Stimulated activated CD8-positive, alpha-beta memory T cell treated with anti-CD3 and anti-CD28 coated beads, Interleukin-7, amount 100 ng/mL, for 48 hours (primary cell): ENCODE measurements around the gene NRSN1.

ENCODE experiments used
- DNase-seq, 2 donors: peaks; one replicate each; pipeline ENCODE4 v3.0.0-alpha.2; 2020; ENCODE audit warnings: low read depth in 1 of 2; ENCODE audit errors: extremely low read depth in 1 of 2

NRSN1 gene, protein sequence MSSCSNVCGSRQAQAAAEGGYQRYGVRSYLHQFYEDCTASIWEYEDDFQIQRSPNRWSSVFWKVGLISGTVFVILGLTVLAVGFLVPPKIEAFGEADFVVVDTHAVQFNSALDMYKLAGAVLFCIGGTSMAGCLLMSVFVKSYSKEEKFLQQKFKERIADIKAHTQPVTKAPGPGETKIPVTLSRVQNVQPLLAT

GRCh38 chr6:24125980-24126379 is at the start of gene NRSN1:
Gene NRSN1 (plus strand): TSS chr6:24126215. CDS start chr6:24134328, 8,113 bp downstream.
- no peak for DNase-seq

DNA sequence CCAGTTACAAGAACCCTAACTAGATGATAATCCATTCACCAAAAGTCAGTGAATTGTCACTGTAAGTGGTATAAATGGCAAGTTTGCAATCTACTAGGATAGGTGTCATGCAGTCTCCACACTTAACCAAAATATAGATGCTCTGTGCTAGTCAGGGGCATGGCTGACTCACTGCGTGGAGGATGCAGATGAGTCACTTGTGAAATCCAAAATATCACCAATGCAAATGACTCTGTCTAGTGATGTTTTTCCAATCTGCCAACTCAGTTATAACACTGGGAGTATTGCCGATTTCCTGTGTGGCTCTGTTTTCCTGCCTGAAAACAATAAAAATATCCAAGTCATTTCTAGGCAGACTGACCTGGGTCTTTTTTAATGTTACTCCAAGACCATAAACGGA is 47.8 kb upstream of the NRSN1 start:
- DNase-seq: no peak

DNA sequence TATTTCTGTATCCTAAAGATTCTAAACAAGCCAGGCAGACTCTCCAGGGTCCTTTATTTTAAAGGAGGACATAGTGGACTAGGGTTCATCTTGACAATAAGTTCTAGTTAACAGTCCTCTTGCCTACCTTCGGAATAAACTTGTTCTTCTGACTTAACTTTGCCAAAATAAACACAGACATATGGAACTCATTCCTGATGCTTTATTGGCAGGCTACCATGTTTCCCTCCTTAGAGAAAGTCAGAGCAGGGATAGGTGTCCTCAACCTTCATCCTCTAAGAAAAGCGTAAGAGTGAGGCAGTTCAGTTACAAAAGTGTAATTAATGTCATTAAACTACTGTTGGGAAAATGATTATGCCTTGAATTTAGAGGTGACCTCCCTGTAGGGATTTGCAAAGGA is 46.9 kb upstream of the NRSN1 start:
- DNase-seq: no peak

DNA sequence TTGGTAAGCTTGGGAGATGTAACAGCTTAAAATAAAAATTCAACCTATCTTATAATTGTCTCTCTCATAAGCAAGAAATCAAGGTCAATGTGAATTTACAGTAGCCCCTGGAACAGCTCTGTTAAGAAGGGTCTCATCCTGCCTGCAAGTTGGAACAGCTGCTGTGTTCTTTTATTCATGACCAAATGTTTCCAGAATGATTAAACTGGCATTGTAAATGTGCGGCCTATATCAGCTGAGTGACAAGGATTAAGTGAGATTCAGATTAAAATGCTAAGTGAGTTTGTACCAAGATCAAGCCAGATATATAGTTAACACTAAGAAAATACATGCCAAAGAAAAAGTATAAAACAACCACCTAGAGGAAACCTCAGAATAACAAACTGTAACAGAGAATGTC is 45.3 kb upstream of the NRSN1 start:
- no peak for DNase-seq

GRCh38 chr6:24089736-24090135 is 36.3 kb upstream of the NRSN1 start:
- DNase-seq: no peak

GRCh38 chr6:24092407-24092806 is 33.6 kb upstream of the NRSN1 start:
- no peak for DNase-seq

- no peak for DNase-seq
Observed at GRCh38 chr6:24093381-24093780, 32.6 kb upstream of the NRSN1 start.

- DNase-seq: no peak
Observed at GRCh38 chr6:24099181-24099580, 26.8 kb upstream of the NRSN1 start.

DNA sequence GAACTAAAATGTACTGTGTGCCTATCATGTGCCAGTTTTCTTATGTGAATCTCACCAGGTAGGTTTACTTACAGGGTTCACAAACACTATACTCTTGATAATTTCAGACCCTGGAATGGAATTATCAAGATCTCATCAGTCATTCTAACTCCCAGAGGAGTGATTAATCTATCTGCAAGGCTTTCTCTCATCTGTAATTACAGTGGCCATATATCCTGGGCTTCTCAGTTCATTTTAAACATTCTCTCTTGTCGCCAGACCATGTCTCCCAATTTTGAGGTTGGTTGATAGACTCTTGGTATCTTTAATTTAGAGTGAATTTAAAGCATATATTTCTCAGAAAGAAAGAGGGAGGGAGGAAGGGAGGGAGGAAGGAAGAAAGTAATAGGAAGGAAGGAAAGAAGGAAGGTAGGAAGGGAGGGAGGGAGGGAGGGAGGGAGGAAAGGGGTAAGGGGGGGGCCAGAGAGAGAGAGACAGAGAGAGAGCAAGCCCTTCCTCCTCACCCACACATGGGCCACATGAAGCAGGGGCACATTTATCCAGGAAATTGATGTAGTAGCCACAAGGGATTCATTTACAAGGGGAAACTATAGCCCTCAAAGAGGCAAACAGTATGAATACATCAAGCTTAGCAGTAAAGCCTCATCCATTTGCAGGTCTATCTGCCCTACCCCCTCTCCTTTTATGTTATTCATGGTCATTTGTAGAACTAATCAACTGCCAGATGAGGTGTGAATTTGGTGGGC is 25.8 kb upstream of the NRSN1 start:
- no peak for DNase-seq

- DNase-seq: no peak
Observed at GRCh38 chr6:24100770-24101155, 25.3 kb upstream of the NRSN1 start.

- no peak for DNase-seq
Observed at GRCh38 chr6:24105191-24105590, 20.8 kb upstream of the NRSN1 start.

- DNase-seq: no peak
Observed at GRCh38 chr6:24106291-24106690, 19.7 kb upstream of the NRSN1 start.

DNA sequence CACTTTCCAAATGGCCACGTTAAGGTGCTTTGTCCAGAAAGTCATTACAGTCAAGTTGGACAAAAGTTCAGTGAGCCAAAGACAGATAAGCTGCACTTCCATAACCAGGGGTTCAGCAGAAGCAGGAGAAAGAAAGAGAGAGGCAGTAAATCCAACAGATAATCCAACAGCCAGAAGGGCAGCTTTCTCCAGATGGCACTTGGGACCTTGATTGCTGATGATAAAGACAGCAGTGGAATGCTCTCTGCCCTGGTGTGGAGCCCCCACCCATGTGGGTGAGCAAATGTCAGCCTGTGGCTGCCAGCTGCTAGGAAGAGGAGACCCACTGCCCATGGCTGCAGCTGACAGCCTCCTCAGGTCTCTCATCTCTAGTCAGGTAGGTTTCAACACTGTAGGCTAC is 18.7 kb upstream of the NRSN1 start:
- DNase-seq: no peak

GRCh38 chr6:24108056-24108455 is 18.0 kb upstream of the NRSN1 start:
- no peak for DNase-seq

GRCh38 chr6:24110417-24110816 is 15.6 kb upstream of the NRSN1 start:
- no peak for DNase-seq

- DNase-seq: no peak
Observed at GRCh38 chr6:24113891-24114290, 12.1 kb upstream of the NRSN1 start.

GRCh38 chr6:24117021-24117420 is 9.0 kb upstream of the NRSN1 start:
- no peak for DNase-seq

DNA sequence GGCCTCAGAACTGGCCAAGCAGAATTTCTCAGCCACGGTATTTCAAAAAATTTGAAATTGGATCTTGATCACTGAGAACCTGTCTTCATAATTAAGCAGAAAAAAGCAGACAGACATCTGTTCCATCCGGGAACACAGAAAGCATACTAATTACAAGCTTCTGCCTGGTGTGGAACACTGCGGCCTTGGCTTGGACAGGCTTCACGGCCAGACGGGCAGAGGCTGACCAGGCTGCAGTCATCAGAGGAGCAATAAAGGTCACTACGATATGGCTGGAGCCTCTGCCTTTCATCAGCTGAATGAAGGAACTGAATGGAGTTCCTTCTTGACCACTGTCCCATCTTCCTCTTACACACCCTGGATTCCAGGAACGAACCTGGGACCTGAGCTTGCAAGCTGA is 3.9 kb upstream of the NRSN1 start:
- DNase-seq: no peak

GRCh38 chr6:24126586-24127192 is 674 bp downstream of the NRSN1 start:
- DNase-seq: no peak

GRCh38 chr6:24127316-24127715 is 1.3 kb downstream of the NRSN1 start:
- DNase-seq: no peak

DNA sequence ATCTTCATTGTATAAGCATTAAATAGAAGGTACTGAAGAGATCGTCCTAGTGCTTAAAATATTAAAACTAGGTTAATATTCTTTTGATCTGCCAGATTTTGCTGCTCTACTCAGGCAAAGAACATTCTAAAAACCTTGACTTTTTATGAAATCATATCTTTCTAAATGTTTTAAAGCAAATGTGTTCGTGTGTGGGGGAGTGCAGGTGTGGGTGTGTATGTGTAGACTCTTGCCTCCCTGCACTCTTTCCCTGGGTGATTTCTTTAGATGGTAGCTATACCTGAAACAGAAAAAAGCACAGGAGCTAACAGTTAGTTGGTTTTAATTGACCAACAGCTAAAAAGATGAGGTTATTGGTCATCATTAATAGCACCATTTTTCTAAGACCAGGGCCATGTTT is 5.7 kb downstream of the NRSN1 start:
- DNase-seq: no peak

GRCh38 chr6:24139080-24139479 is 13.1 kb downstream of the NRSN1 start:
- DNase-seq: no peak
